Calu3 (cell line): ENCODE measurements around the gene SULF2. TPM values are rescaled to one million over a fixed set of nuclear protein-coding genes. Genes with fewer than 3 reads are reported as not detected.

Experiments
- BruUV-seq: library from RNA; stranded (reverse); fragments of 400-500 nt; replicated peaks from 2 replicates; lab custom pipeline; 2021; lab: Mats Ljungman, UMichigan
- CTCF ChIA-PET: fragments of 300-600 bp; sonication (Branson Sonifier 250); formaldehyde crosslinking; loops from one replicate; lab custom pipeline; 2022; ENCODE audit warnings: antibody characterized with exemption; lab: Charles Lee
- DNase-seq: peaks from one replicate; pipeline ENCODE4 v3.0.0; 2022
- H3K27ac Mint-ChIP-seq: one replicate; pipeline ENCODE4 v1.8.0; 2022; ENCODE audit warnings: mixed read lengths; ENCODE audit not compliant: unreplicated experiment
- H3K27me3 Mint-ChIP-seq: one replicate; pipeline ENCODE4 v1.8.0; 2022; ENCODE audit warnings: mixed read lengths; ENCODE audit not compliant: unreplicated experiment
- H3K36me3 Mint-ChIP-seq: one replicate; pipeline ENCODE4 v1.8.0; 2022; ENCODE audit warnings: mild to moderate bottlenecking, moderate library complexity, mixed read lengths; ENCODE audit not compliant: insufficient read depth, unreplicated experiment
- H3K4me1 Mint-ChIP-seq: one replicate; pipeline ENCODE4 v1.8.0; 2022; ENCODE audit warnings: mild to moderate bottlenecking, low read depth, mixed read lengths; ENCODE audit not compliant: unreplicated experiment
- H3K4me3 Mint-ChIP-seq: one replicate; pipeline ENCODE4 v1.8.0; 2022; ENCODE audit warnings: mild to moderate bottlenecking, low read depth, moderate library complexity, mixed read lengths; ENCODE audit not compliant: unreplicated experiment
- H3K9me3 Mint-ChIP-seq: one replicate; pipeline ENCODE4 v1.8.0; 2022; ENCODE audit warnings: low read depth, mixed read lengths; ENCODE audit not compliant: unreplicated experiment
- intact Hi-C: fragments of 100-400 bp; cut with micrococcal nuclease; formaldehyde crosslinking; loops from one replicate; pipeline ENCODE4 v1.10.0; 2022; ENCODE audit not compliant: unreplicated experiment
- total RNA-seq: library from RNA; stranded (reverse); gene quantifications from 2 replicates; pipeline ENCODE4 v1.2.3, GENCODE V29; 2022
- TF ChIP-seq, protein P1 (sequence below): fragments of 200-600 bp; IDR thresholded peaks from one replicate; pipeline ENCODE4 v1.8.0; 2022; ENCODE audit warnings: antibody characterized with exemption; ENCODE audit not compliant: unreplicated experiment

The SULF2 gene
- total RNA-seq, 1 experiment from 2014 or later: 112 TPM

DNA sequence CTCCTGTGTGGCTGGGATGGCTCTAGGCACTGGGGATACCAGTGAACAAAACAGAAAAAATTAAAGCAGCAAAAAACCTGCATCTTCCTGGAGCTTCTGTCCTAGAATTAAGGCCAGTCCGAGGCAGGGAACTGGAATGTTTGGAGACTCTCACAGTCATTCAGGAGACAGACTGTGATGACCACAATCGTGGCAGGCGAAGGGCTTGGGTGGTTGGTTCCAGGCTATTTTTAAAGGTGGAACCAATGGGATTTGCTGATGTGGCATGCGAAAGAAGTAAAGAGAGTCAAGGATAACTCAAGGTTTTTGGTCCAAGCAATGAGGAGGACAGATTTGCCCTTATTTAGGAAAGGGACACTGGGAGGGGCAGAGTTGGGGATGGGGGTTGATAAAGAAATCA, 66.9 kb downstream of the SULF2 start:
- intact Hi-C loops: no loop called here
- no peak overlapping the region for H3K4me3 Mint-ChIP-seq
- CTCF ChIA-PET: no interaction called here

DNA sequence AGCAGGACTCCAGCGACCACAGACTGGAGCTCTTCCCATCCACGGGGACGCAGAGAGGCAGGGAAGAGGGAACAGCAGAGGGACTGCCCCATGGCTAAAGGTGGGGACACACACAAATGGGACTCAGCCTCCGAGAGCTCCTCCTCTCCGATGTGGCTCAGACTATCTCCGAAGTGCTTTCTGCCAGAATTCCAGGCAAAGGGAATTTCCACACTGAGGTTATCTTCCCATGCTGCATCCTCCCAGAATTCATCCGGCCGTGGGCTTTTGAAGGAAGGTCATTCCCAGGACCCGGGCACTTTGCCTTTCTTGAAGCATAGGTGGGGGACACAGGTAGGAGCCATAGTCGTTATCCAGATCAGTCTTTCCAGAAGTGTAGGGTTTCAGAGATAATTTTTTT, 67.9 kb downstream of the SULF2 start:
- TF ChIP-seq, protein P1, sequence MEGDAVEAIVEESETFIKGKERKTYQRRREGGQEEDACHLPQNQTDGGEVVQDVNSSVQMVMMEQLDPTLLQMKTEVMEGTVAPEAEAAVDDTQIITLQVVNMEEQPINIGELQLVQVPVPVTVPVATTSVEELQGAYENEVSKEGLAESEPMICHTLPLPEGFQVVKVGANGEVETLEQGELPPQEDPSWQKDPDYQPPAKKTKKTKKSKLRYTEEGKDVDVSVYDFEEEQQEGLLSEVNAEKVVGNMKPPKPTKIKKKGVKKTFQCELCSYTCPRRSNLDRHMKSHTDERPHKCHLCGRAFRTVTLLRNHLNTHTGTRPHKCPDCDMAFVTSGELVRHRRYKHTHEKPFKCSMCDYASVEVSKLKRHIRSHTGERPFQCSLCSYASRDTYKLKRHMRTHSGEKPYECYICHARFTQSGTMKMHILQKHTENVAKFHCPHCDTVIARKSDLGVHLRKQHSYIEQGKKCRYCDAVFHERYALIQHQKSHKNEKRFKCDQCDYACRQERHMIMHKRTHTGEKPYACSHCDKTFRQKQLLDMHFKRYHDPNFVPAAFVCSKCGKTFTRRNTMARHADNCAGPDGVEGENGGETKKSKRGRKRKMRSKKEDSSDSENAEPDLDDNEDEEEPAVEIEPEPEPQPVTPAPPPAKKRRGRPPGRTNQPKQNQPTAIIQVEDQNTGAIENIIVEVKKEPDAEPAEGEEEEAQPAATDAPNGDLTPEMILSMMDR: no peak
- Mint-ChIP-seq H3K4me3 (no peak overlapping the region), H3K4me1 (peaks cover 1% of the 10 kb centered on the region), H3K27me3 (no peaks in the 10 kb centered on the region), H3K9me3 (no peaks in the 10 kb centered on the region), H3K36me3 (peaks cover under 1% of the 10 kb centered on the region), H3K27ac (no peak overlapping the region)
- no peak for DNase-seq
- no TSS peak for BruUV-seq
- intact Hi-C loops: no loop called here
- CTCF ChIA-PET: interaction anchor here (0.6 to 1.0 kb wide), 3 partner anchors 20 to 842 kb away, joined by 3 to 7 read pairs (median 4); no protein-coding TSS in a partner anchor

More for the DNA sequence above, 66.9 kb downstream of the SULF2 start:
- no peak overlapping the region for H3K27ac Mint-ChIP-seq
- H3K4me1 Mint-ChIP-seq: no peaks in the 10 kb centered on the region
- H3K27me3 Mint-ChIP-seq: no peaks in the 10 kb centered on the region
- TF ChIP-seq, protein P1: no peak
- no peaks in the 10 kb centered on the region for H3K36me3 Mint-ChIP-seq
- BruUV-seq: no TSS peak
- no peaks in the 10 kb centered on the region for H3K9me3 Mint-ChIP-seq
- no peak for DNase-seq

DNA sequence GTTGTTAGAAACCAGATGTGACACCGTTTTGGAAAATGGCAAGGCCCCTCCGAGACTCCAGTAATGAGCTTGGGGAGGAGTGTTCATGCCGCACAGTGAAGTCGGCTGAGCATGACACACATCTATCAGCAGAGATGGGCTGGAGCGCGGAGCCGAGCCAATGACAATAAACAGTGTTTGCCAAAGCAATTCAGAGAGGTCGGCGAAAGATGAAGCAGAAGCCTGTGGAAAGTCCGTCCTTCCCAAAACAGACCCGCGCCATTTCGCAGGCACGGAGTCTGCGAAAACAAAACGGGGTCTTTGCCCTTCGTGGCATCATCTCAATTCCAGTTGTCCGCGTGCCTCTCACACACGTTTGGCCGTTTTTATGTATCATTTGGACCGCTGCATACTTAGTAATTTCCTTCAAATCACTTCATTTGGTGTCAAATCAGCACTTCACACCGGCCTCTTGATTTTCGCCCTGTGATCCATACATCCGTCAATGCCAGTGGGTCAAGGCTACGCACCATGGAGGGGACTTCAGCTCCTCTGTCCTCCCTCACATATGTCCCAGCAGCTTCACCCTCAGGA, 71.3 kb downstream of the SULF2 start:
- Mint-ChIP-seq H3K36me3 (peaks cover 5% of the 10 kb centered on the region), H3K27ac (no peak overlapping the region), H3K4me3 (no peak overlapping the region), H3K27me3 (no peaks in the 10 kb centered on the region), H3K4me1 (peaks cover 20% of the 10 kb centered on the region), H3K9me3 (no peaks in the 10 kb centered on the region)
- CTCF ChIA-PET: interaction anchor here (0.6 to 2.1 kb wide), 2 partner anchors 11 to 1210 kb away, joined by 6 read pairs; no protein-coding TSS in a partner anchor
- DNase-seq: no peak
- no TSS peak for BruUV-seq
- intact Hi-C loops: no loop called here
- TF ChIP-seq, protein P1: no peak

DNA sequence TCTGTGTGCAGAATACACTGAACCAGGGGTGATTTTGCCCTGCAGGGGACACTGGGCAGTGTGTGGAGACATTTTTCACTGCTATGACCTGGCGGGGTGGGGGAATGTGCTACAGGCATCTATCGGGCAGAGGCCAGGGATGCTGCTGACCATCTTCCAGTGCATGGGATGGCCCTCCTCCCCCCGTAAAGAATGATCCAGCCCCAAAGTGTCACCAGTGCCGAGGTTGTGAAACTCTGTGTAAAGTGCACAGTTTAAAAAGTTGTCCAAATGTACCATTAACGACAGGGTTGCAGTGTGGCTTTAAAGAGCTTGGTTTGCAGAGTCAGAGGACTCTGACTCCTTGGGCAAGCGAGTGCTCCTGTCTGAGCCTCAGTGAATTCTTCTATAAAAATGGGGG, 72.1 kb downstream of the SULF2 start:
- no peak overlapping the region for H3K4me3 Mint-ChIP-seq
- H3K36me3 Mint-ChIP-seq: peaks cover 5% of the 10 kb centered on the region
- intact Hi-C loops: no loop called here
- peaks cover 20% of the 10 kb centered on the region for H3K4me1 Mint-ChIP-seq
- BruUV-seq: no TSS peak
- CTCF ChIA-PET: interaction anchor here (0.6 to 0.9 kb wide), 2 partner anchors 42 to 907 kb away, joined by 4 to 7 read pairs; no protein-coding TSS in a partner anchor
- H3K27me3 Mint-ChIP-seq: no peaks in the 10 kb centered on the region
- DNase-seq: no peak
- H3K27ac Mint-ChIP-seq: no peak overlapping the region
- TF ChIP-seq, protein P1: no peak
- no peaks in the 10 kb centered on the region for H3K9me3 Mint-ChIP-seq
